H9 (cell line): ENCODE results near the gene FAM216A. TPM values are rescaled to one million over a fixed set of nuclear protein-coding genes. Genes with fewer than 3 reads are reported as not detected.

Experiments
- DNase-seq: peaks from one replicate; pipeline ENCODE4 v3.0.0-alpha.2; 2017
- H2AFZ ChIP-seq: one replicate; pipeline ENCODE4 v1.6.1; 2013; ENCODE audit warnings: mild to moderate bottlenecking, low read length, control low read depth, moderate library complexity
- H2AK5ac ChIP-seq: 2 replicates; pipeline ENCODE4 v1.6.1; 2013; ENCODE audit warnings: low read length, control low read depth, mixed read lengths; ENCODE audit not compliant: insufficient read length
- H2BK120ac ChIP-seq: one replicate; pipeline ENCODE4 v1.6.1; 2013; ENCODE audit warnings: low read depth, mild to moderate bottlenecking, low read length, control low read depth, inconsistent platforms; ENCODE audit not compliant: poor library complexity, severe bottlenecking
- H2BK12ac ChIP-seq: 2 replicates; pipeline ENCODE4 v1.6.1; 2013; ENCODE audit warnings: low read length, control low read depth, mixed read lengths, low read depth; ENCODE audit not compliant: insufficient read length
- H2BK15ac ChIP-seq: 2 replicates; pipeline ENCODE4 v1.6.1; 2013; ENCODE audit warnings: low read depth, low read length, control low read depth
- H2BK20ac ChIP-seq: one replicate; pipeline ENCODE4 v1.6.1; 2013; ENCODE audit warnings: low read depth, mild to moderate bottlenecking, low read length, control low read depth, inconsistent platforms; ENCODE audit not compliant: poor library complexity, severe bottlenecking
- H2BK5ac ChIP-seq: 2 replicates; pipeline ENCODE4 v1.6.1; 2013; ENCODE audit warnings: low read length, control low read depth, mixed read lengths; ENCODE audit not compliant: insufficient read length
- H3K14ac ChIP-seq: 2 replicates; pipeline ENCODE4 v1.6.1; 2013; ENCODE audit warnings: low read length, control low read depth; ENCODE audit not compliant: insufficient read depth
- H3K18ac ChIP-seq: 2 replicates; pipeline ENCODE4 v1.6.1; 2013; ENCODE audit warnings: low read depth, mild to moderate bottlenecking, mixed read lengths, low read length, control low read depth; ENCODE audit not compliant: insufficient read length
- H3K23ac ChIP-seq: 2 replicates; pipeline ENCODE4 v1.6.1; 2013; ENCODE audit warnings: low read length, control low read depth, mixed read lengths, low read depth; ENCODE audit not compliant: insufficient read length
- H3K23me2 ChIP-seq: 2 replicates; pipeline ENCODE4 v1.6.1; 2013; ENCODE audit warnings: low read depth, mild to moderate bottlenecking, mixed read lengths, low read length, control low read depth; ENCODE audit not compliant: insufficient read length, poor library complexity, severe bottlenecking
- H3K27ac ChIP-seq: 2 replicates; pipeline ENCODE4 v1.5.1; 2013; ENCODE audit warnings: low read length, control low read depth, mixed read lengths, low read depth; ENCODE audit not compliant: insufficient read length
- H3K27me3 ChIP-seq: 2 replicates; pipeline ENCODE4 v1.6.1; 2013; ENCODE audit warnings: low read length, control low read depth, inconsistent platforms; ENCODE audit not compliant: insufficient read depth
- H3K4ac ChIP-seq: 2 replicates; pipeline ENCODE4 v1.6.1; 2013; ENCODE audit warnings: low read depth, mild to moderate bottlenecking, control low read depth, inconsistent platforms, low read length, moderate library complexity
- H3K4me1 ChIP-seq: 2 replicates; pipeline ENCODE4 v1.6.1; 2013; ENCODE audit warnings: low read length, control low read depth, inconsistent platforms; ENCODE audit not compliant: insufficient read depth
- H3K4me2 ChIP-seq: 2 replicates; pipeline ENCODE4 v1.6.1; 2013; ENCODE audit warnings: low read length, control low read depth, mixed read lengths; ENCODE audit not compliant: insufficient read length, insufficient read depth
- H3K56ac ChIP-seq: 2 replicates; pipeline ENCODE4 v1.6.1; 2013; ENCODE audit warnings: low read depth, mild to moderate bottlenecking, mixed read lengths, low read length, control low read depth; ENCODE audit not compliant: insufficient read length
- H3K79me1 ChIP-seq: 2 replicates; pipeline ENCODE4 v1.6.1; 2013; ENCODE audit warnings: low read depth, mild to moderate bottlenecking, moderate library complexity, low read length, control low read depth, inconsistent platforms; ENCODE audit not compliant: insufficient read depth, poor library complexity, severe bottlenecking
- H3K79me2 ChIP-seq: 2 replicates; pipeline ENCODE4 v1.6.1; 2013; ENCODE audit warnings: low read length, control low read depth, inconsistent platforms; ENCODE audit not compliant: insufficient read depth
- H3K9ac ChIP-seq: 2 replicates; pipeline ENCODE4 v1.6.1; 2013; ENCODE audit warnings: low read length, control low read depth, mixed read lengths; ENCODE audit not compliant: insufficient read length; ENCODE audit errors: extremely low read depth
- H3K9me3 ChIP-seq: one replicate; pipeline ENCODE4 v1.6.1; 2013; ENCODE audit warnings: low read depth, low read length, inconsistent platforms; ENCODE audit not compliant: control insufficient read depth
- H3T11ph ChIP-seq: one replicate; pipeline ENCODE4 v1.6.1; 2013; ENCODE audit warnings: mild to moderate bottlenecking, low read length, control low read depth, inconsistent platforms
- H4K20me1 ChIP-seq: one replicate; pipeline ENCODE4 v1.6.1; 2013; ENCODE audit not compliant: control insufficient read depth, insufficient read length, insufficient read depth
- H4K5ac ChIP-seq: 2 replicates; pipeline ENCODE4 v1.6.1; 2013; ENCODE audit warnings: low read depth, mild to moderate bottlenecking, mixed read lengths, low read length, control low read depth; ENCODE audit not compliant: insufficient read length
- H4K8ac ChIP-seq: replicated peaks from 2 replicates; pipeline ENCODE4 v1.6.1; 2013; ENCODE audit warnings: low read length, control low read depth, mixed read lengths, low read depth; ENCODE audit not compliant: insufficient read length
- H4K91ac ChIP-seq: 2 replicates; pipeline ENCODE4 v1.6.1; 2013; ENCODE audit warnings: low read depth, mild to moderate bottlenecking, moderate library complexity, mixed read lengths, low read length, control low read depth; ENCODE audit not compliant: insufficient read length
- H3K27ac Mint-ChIP-seq, 3 experiments: 2 replicates in 2 of 3; 3 replicates in 1 of 3; pipeline ENCODE4 v1.8.0; 2020 to 2021; ENCODE audit warnings: mixed read lengths in 3 of 3, mild to moderate bottlenecking in 1 of 3, moderate library complexity in 1 of 3
- H3K27me3 Mint-ChIP-seq: 2 replicates; pipeline ENCODE4 v1.8.0; 2021; ENCODE audit warnings: low read depth, mild to moderate bottlenecking, moderate library complexity, mixed read lengths
- H3K36me3 Mint-ChIP-seq, 3 experiments: 2 replicates in 2 of 3; 3 replicates in 1 of 3; pipeline ENCODE4 v1.8.0; 2020 to 2021; ENCODE audit warnings: low read depth in 3 of 3, mixed read lengths in 3 of 3; ENCODE audit not compliant: insufficient read depth in 1 of 3
- H3K4me1 Mint-ChIP-seq, 2 experiments: 2 replicates each; pipeline ENCODE4 v1.8.0; 2020; ENCODE audit warnings: mixed read lengths in 2 of 2
- H3K4me3 Mint-ChIP-seq, 2 experiments: 2 replicates in 1 of 2; 3 replicates in 1 of 2; pipeline ENCODE4 v1.8.0; 2020 to 2021; ENCODE audit warnings: mild to moderate bottlenecking in 2 of 2, mixed read lengths in 2 of 2, moderate library complexity in 1 of 2
- H3K9me3 Mint-ChIP-seq, 2 experiments: 2 replicates in 1 of 2; 3 replicates in 1 of 2; pipeline ENCODE4 v1.8.0; 2020; ENCODE audit warnings: mild to moderate bottlenecking in 2 of 2, mixed read lengths in 2 of 2, moderate library complexity in 1 of 2
- WGBS: extraction: QIAGEN DNeasy Blood & Tissue Kit; methylation state at CpG from one replicate; pipeline ENCODE4 v1.1.7; 2013; ENCODE audit warnings: missing lambda C conversion rate, low lambda C conversion rate, mixed read lengths; ENCODE audit not compliant: insufficient read length; ENCODE audit errors: extremely low coverage; 5-methylcytosine and 5-hydroxymethylcytosine counted together
- total RNA-seq: library from RNA; stranded (reverse); gene quantifications from 2 replicates; pipeline ENCODE4 v1.2.1, GENCODE V29; 2021
- TF ChIP-seq, protein P1 (sequence below): fragments of 200-600 bp; sonication (generic); conservative IDR thresholded peaks from 3 replicates; pipeline ENCODE4 v1.8.0; 2021; ENCODE audit warnings: antibody characterized with exemption, mild to moderate bottlenecking

FAM216A gene
- total RNA-seq, 1 experiment from 2014 or later: 18.1 TPM

DNA sequence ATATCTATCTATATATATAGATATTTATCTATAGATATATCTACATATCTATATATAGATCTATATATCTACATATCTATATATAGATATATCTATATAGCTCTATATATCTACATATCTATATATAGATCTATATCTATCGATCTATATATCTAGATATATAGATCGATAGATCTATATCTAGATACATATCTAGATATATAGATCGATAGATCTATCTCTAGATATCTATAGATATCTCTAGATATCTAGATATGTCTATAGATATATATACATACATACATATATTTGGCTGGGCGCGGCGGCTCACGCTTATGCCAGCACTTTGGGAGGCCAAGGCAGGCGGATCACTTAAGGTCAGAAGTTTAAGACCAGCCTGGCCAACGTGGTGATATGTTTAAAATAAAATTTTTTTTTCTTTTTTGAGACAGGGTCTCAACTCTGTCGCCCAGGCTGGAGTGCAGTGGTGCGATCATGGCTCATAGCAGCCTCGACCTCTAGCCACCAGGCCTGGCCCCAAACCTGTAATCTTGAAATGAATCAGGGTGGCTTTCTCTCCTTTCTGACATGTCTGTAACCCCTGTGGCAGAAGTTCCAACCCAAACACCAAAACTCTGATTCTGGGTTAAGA, 36.6 kb upstream of the FAM216A start:
- Histone ChIP-seq H3K9me3 (no peaks in the 10 kb centered on the region), H2AFZ (no peak overlapping the region), H3K27ac (no peak overlapping the region), H2BK120ac (no peak overlapping the region), H3T11ph (no peak overlapping the region), H3K4me2 (no peak overlapping the region), H3K79me1 (no peaks in the 10 kb centered on the region), H2BK15ac (no peak overlapping the region), H4K5ac (no peak overlapping the region), H3K14ac (no peak overlapping the region), H2BK12ac (no peak overlapping the region), H3K79me2 (no peaks in the 10 kb centered on the region), H2BK20ac (no peak overlapping the region), H3K18ac (no peak overlapping the region), H3K4ac (no peak overlapping the region), H3K23me2 (no peaks in the 10 kb centered on the region), H3K27me3 (no peaks in the 10 kb centered on the region), H2AK5ac (no peak overlapping the region), H3K56ac (no peak overlapping the region), H4K91ac (no peak overlapping the region), H3K23ac (no peak overlapping the region), H2BK5ac (no peak overlapping the region), H4K8ac (no peak overlapping the region), H4K20me1 (no peaks in the 10 kb centered on the region), H3K9ac (no peak overlapping the region), H3K4me1 (no peaks in the 10 kb centered on the region)
- no peaks in the 10 kb centered on the region; a peak in 1 of 5 replicates for H3K9me3 Mint-ChIP-seq
- no peak for DNase-seq
- peaks cover 0 to 3% of the 10 kb centered on the region in 2 experiments; a peak in 1 of 4 replicates for H3K4me1 Mint-ChIP-seq
- H3K27me3 Mint-ChIP-seq: no peaks in the 10 kb centered on the region
- TF ChIP-seq, protein P1, sequence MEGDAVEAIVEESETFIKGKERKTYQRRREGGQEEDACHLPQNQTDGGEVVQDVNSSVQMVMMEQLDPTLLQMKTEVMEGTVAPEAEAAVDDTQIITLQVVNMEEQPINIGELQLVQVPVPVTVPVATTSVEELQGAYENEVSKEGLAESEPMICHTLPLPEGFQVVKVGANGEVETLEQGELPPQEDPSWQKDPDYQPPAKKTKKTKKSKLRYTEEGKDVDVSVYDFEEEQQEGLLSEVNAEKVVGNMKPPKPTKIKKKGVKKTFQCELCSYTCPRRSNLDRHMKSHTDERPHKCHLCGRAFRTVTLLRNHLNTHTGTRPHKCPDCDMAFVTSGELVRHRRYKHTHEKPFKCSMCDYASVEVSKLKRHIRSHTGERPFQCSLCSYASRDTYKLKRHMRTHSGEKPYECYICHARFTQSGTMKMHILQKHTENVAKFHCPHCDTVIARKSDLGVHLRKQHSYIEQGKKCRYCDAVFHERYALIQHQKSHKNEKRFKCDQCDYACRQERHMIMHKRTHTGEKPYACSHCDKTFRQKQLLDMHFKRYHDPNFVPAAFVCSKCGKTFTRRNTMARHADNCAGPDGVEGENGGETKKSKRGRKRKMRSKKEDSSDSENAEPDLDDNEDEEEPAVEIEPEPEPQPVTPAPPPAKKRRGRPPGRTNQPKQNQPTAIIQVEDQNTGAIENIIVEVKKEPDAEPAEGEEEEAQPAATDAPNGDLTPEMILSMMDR: no peak
- WGBS: no CpG with 5 or more reads among the region's 12 CpGs
- no peak overlapping the region for H3K4me3 Mint-ChIP-seq
- no peak overlapping the region for H3K27ac Mint-ChIP-seq
- H3K36me3 Mint-ChIP-seq: peaks cover 22 to 30% (median 29%) of the 10 kb centered on the region in 3 experiments; a peak in 6 of 7 replicates
